NCI-H187 treated with DMSO at 0.1 percent for 48 hours (cell line): ENCODE data around the gene ZNF428.
"Not testable (repeated sequence)": the region's sequence is repeated elsewhere in the genome, so short reads cannot be mapped to it uniquely, and the experiment has no call there.

Experiments
- DNase-seq: peaks from one replicate; lab custom pipeline; 2025; lab: John Stamatoyannopoulos, UW

Gene ZNF428

DNA sequence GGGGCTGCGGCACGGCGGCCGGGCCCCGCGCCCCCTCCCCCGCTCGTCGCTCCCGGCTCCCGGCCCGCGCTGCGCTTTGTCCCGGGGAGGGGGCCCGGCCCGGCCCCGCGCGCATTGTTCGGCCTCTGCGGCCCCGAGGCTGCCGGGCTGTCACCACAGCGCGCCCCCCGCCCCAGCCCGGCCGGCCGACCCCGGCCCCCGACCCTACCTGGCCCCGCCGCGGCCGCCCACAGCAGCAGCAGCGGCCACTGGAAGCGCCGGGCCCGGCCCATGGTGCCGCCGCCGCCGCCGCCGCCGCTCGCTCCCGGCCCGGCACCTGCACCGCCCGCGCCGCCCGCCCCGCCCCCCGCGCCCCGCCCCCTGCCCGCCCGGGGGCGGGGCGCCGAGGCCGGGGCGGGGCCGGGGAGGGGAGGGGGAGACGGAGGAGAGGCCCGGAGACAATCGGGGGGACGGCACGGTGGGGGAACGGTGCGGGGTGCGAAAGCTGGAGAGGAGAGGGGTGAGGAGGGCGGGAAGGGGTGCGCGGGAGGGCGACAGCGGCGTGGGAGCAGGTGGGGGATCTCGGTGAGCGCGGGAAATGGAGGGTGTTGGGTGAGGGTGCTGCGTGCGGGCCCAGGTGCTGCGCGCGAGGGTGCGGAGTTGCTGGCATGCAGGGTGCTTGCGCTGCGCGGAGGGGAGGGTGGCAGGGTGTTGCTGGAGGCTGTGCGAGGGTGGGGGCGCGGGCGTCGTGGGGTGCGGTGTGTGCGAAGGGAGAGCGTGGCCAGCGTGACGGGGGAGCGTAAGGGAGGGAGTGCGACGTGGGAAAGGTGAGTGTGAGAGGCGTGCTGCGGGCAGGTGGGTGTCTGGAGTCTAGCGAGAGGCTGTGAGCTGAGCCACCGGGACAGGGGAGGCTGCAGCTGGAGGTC is 20.3 kb upstream of the ZNF428 start, which contains the start of gene CADM4:
TSS of gene CADM4 (minus strand) at position 332 of the 905 bp plus-strand sequence. CDS start at position 272, 60 bp downstream.
- DNase-seq, result no peak

DNA sequence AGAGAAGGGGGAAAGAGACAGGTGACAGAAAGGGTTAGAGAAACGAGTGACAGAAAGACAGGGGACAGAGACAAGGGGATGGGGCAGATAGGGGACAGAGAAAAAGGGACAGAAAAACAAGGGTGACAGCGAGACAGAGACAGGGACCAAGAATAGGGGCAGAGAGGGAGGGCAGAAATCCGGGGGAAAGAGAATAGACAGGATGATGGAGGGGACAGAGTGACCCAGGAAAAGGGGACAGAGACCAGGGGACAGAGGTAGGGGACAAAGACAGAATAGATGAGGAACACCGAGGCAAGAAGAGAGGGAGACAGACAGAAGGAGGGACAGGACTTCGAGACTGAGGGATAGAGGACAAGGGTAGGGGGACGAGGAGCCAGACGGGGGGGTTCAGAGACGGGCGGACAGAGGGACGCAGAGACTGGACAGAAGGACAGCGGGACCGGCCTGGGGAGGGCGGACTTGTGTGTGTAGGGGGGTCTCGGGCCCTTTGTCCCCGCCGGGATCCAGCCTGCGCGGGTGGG is 19.6 kb upstream of the ZNF428 start:
- DNase-seq, result no peak

DNA sequence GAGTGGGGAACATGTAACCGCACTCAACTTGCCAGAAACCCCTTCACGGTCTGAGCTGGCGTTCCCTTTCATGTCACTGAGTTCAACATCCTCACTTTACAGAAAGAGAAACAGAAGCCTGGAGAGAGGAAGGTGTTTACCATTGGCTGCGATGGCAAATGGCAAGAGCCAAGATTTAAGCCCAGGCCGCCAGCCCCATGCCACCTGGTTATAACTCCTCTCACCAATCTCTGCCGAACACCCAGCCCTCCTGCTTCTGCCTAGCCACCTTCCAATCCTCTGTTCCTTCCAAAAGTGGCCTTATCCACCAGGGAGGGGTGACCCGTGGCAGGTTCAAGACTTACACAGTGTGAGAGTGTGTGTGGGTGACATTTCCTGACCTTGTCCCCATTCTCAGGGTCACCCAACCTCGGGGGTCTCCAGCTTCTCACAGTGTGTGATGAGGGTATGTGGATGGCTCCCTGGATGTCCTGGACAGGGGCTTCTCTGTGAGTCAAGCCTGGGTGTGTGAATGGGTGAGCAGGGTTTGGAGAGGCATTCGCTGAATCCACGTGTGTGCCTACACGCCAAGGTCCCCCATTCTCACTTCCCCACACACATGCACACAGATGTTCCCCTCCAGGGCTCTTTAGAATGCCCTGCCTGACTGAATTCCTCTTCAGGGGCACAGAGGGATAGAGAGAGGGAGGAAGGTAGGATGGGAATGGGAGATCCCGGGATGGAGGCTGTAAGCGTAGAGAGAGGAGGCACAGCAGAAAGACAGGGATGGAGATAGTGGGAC is 19.0 kb upstream of the ZNF428 start:
- DNase-seq, result no peak

DNA sequence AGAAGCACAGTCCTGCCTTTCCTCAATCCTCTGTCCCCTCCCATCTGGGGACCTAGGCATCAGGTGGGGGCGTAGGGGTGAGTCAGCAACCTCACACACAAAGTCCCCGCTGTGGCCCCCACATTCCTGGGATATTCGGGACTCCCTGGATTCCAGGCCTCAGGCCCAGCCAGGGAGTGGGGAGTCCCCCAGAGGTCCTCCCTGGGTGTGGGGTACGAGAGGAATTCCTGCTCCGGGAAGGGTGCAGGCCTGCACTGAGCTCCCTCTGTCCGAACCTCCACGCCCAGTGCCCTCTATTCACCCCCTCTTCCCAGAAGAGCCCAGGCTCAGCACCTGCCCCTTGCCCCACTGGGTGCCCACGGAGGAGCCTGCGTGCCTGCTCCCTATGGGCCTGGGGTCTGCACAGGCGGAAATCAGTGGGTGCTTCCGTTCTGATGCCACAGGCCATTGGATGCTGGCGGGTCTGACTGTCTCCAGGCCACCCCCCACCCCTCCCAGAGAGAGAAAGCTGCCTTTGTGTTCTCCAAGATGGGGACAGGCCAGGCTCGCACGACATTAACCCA is 16.8 kb upstream of the ZNF428 start:
- DNase-seq, result no peak

DNA sequence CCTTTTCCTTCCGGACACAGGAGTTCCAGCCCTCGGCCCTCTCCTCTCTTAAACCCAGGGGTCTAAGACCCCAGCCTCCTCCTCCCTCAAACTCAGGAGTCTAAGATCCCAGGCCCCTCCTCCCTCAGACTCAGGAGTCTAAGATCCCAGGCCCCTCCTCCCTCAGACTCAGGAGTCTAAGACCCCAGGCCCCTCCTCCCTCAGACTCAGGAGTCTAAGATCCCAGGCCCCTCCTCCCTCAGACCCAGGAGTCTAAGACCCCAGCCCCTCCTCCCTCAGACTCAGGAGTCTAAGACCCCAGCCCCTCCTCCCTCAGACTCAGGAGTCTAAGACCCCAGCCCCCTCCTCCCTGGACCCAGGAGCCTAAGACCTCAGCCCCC is 16.1 kb upstream of the ZNF428 start:
- not testable (repeated sequence) for DNase-seq

DNA sequence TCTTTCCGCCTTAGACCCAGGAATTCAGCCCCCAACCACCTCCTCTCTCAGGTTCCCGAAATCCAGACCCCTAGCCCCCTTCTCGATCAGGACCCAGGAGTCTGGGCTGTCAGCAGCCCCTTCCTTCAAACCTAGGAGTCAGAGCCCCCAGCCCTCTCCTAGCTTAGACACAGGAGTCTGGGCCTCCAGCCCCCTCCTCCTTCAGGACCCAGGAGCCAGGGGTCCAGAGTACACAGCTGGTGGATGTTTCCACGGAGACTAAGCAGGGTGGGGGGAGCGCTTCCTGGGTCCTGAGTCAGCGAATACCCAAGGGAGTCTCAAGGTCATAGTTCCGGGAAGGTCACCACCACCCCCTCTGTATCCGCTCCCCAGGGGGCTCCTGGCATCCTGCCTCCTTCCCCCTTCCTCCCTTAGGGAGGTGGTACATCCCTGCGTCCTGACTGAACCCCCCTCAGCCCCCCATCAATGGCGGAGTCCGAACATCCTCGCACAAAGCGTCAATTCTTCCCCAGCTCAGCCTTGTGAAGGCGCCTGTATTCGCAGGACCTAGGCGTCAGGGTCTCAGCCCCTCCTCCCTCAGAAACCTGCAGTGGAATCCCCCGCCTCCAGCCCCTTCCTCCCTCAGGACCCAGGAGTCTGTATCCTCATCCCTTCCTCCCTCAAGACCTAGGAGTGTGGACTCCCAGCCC is 15.6 kb upstream of the ZNF428 start:
- no peak for DNase-seq

DNA sequence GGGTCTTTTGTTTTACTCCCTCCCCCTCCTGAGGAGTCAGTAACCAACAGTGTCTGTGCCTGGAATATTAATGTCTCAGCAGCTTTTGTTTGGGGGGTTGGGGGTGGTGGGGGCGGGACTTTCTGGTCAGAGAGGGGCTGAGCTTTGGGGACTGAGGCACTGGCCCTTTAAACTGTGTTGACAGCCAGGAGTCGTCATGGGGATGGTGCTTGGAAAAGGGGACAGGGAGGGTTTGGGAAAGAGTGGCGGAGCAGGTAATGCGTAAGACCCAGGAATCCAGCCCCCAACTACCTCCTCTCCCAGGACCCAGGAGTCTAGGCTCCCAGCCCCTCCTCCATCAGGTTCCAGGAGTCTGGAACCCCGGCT is 15.1 kb upstream of the ZNF428 start:
- DNase-seq, result no peak

DNA sequence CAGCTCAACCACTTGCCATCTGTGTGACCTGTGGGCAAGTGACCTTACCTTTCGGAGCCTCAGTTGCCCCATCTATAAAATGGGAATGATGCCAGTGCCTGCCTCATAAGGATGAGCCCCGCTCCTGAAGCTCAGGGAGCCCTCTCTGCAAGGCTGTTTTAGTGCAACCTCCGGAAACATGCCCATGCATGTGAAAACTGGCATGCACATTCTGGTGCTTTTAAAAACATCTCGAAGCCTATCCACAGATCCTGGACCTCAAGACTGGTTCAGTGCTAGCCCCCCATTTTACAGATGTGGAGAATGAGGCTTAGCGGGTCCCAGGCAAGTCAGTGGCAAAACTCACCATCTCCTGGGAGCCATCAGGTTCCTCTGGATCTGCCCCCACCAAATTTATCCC is 14.6 kb upstream of the ZNF428 start:
- no peak for DNase-seq

DNA sequence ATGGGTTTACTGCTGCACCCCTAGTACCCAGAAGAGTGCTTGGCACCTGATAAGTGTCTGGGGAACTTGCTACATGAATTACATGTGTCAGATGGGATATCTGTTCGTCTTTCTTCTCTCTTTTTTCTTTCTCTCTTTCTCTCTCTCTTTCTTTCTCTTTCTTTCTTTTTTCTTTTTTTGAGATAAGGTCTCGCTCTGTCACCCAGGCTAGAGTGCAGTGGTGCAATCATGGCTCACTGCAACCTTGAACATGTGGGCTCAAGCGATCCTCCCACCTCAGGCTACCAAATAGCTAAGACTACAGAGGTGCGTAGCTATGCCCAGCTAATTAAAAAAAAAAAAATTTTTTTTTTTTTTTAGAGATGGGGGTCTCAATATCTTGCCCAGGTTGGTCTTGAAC is 14.1 kb upstream of the ZNF428 start:
- no peak for DNase-seq

DNA sequence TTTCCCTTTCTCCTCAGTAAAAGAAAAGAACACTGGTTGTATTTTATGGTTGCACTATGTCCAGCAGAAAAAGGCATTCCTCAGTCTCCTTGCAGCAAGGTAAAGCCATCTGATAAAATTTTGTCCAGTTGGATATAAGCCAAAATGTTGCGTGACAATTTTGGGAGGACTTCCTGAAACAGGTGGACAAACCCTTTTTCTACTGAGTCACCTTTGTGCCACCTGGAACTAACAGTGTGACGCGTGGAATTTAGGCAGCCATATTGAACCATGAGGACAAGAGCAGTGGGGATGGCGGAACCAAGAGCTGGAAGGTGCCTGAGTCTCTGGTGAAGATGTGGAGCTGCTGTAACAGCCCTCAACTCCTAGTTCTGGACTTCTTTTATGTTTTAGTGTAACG is 12.1 kb upstream of the ZNF428 start:
- DNase-seq, result no peak

DNA sequence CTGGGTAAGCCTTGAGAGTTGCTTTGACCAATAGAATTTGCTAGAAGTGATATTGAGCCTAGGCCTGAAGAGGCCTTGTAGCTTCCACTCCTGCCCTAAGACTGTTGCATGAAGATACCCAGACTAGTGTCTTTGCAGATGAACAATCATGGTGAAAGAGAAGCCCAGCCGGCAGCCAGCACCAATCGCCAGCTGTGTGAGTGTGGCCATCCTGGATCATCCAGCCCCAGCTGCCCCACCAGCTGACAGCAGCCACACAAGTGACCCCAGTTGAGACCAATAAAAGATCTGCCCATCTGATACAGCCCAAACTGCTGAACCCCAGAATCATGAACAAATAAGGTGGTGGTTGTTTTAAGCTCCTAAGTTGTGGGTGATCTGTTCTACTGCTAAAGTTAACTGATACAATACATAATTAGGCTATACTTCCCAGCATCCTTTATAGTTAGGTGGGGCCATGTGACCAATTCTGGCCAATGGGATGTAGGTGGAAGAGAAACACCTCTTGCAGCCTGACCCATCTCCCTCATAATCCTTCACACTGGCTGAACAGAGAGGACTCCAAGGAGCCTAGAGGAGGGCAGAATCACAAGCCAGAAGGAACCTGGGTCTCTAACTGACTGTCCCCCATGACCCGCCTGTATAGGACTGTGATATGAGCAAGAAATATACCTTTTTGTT is 9.4 kb upstream of the ZNF428 start:
- DNase-seq, result no peak

DNA sequence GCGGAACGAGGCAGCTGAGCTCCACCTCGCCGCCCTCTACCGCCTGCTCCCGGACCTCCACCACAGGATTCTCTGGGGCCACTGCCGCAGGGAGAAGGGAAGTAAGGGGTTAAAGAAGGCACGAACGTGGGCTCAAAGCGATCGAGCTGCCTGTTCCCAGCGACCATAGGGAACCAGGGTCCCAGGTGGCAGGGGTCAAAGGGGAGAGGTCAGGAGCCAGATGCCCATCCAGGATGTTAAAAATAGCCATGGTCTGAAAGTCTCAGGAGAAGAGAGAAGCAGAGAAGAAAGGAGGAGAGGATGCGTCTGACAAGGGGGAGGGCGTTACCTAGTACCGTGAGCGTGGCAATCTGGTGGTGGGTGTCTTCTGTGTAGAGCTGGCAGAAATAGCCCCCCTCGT is 7.4 kb upstream of the ZNF428 start:
- no peak for DNase-seq

DNA sequence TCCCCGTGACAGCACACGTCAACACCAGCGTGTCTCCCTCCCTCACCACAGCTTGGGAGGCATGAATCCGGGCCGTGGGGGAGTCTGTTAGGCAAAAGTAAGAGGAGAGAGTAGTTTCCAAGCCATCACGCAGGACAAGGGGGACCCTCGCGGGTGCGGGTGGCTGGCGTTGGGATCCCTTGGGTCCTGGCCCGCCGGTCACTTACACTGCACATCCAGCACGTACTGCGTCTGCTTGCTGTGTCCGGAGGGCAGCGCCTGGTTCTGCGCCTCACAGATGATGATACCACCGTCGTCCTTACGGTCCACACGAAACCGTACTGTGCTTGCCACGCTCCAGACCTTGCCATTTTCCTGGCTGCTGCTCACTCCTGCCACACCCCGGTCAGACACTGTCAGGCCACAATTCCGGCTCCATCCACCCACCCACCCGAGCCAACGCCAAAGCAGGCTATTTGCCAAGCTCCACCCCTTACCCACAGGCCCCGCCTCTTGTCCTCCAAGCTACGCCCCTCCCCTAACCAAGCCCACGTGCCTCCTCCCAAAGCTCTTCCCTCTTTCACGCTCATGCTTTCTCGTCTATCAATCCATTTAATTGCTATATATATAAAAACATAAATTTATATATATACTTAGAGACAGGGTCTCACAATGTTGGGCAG is 6.6 kb upstream of the ZNF428 start:
- no peak for DNase-seq

DNA sequence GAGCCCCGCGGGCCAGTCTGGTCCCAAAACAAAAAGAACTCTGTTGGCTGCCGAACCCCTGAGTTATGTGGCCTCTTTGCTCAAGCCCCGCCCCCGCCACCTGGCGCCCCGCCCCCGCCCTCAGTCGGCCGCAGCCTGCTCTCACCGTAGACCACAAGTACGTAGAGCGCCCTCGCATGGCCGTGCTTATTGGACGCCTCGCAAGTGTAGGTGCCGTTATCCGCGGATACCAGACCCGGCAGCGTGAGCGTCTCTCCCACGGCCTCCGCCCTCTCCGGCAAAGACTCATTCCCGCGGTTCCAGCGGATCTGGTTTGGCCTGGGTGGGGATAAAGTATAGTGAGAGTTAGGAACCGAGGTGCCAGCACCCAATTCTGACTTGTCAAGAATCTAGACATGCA is 5.5 kb upstream of the ZNF428 start:
- DNase-seq, result no peak

DNA sequence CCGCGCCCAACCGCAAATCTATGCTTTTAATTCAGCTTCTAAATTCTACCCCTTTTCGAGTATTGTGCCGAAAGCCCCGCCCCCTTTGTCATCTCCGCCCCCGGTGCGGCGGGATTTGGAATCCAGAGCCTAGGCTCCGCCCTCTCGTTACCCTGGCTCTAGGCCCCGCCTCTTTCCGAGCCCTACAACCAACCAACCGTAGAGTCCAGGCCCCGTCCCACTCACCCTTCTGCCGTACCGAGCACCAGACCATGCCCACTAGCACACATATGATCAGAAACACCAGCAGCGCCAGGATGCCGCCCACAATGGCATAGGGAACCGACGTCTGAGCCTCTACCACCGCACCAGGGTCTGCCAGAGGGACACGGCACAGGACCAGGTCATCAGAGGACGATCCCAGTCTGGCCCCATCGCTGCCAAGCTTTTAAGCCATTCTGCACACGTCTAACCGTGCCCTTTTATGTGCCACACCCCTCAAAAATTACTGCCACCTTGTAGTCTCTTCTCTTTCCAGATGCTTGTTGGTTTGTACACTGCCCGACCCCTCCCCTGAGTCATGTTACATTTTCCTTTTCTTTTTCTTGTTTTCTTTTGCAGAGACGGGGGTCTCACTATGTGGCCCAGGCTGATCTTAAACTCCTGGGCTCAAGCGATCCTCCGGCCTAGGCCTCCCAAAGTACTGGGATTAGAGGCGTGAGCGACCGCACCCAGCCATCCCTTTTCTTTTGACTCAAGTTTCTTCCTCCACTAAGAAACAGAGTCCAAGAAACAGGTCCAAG is 4.7 kb upstream of the ZNF428 start:
- no peak for DNase-seq

DNA sequence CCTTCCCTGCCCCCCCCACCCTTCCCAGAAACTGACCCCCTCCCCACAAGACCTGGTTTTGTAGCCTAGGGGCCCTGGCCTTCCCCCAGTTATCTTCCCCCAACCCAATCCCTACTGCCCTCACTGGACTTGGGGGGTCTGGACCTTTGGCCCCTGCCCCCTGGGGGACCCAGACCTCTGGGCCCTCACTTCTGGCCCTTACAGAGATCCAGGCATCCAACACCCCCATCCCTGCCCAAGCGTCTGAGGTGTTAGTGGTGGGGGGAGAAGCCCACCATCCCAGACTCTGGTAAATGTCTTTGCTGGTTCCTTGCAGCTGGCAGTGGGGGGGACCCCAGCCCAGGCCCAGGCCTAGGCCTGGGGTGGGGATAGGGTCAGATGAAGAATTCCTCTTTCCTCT is 3.5 kb upstream of the ZNF428 start:
- DNase-seq, result no peak

DNA sequence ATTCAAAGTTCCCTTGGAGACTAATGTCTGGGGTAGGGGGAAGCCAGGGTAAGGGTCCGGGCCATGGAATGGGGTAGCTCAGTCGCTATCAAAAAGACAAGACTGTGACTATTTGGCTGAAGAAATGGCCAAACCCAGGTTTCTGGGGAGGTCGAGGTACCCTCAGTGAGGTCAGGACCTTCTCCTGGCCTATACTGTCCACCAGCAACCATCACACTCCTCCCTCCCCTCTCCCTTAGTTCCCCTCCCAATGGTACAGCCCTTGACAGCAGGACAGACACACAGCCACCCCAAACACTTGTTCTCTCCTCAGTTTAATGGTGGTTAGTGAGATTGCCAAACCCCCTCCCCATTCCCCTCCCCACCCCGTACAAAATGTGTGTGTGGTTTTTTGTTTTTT is 2.6 kb upstream of the ZNF428 start:
- DNase-seq, result no peak

DNA sequence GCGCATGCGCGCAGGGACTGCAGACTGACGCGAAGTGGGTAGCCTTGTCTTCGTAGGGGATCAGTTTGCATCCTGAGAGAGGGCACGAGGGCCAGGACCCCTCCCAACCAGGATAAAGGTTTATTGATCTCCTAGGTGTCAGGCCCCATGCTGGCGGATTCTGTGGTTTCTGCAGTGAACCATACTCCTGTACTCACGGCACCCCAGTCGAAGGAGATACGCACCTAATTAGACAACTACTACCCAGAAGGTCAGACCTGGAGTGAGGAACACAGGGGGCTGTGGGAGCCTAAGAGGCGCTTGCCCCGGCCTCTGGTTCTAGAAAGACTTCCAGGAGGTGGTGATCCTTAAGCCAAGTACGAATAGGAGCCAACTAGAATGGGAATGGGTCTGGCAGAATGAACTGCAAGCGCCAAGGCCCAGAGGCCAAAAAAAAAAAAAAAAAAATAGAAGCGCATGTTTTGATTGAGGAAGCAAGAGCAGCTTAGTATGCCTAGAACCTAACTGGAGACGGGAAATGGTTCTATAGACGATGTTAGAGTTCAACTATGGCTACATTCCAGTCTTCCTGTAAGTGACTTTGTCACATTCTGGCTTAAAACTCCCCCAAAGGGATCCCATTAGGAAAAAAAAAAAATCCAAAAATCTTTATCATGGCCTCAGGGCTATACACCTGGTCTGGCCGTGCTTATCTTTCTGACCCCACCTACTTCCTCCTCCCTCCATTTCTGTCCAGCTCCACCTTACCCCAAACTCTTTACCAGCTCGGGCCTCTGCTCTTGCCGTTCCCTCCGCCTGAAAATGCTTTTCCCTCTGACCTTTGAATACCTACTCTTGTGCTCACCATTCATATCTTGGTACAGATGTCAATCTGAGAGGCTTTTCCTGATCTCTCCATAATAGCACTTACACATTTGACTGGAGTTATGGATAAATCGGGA is 902 bp upstream of the ZNF428 start:
- no peak for DNase-seq

DNA sequence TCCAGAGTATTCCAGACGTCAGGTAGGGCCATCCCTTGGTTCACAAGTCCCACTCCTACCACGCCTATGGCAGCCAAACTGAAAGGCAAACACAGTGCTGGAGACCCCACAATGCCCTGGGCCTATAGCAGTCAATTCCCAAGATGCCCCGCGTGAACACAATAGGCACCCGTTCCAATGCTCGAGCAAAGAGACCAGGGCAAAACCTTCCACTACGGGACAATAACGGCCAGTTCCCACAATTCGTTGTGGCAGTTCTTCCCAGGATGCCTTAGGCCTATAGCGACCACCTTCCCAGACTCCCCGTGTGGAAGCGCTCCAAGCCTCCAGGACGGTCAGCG is 538 bp downstream of the ZNF428 start:
- no peak for DNase-seq
